Liver (tissue), 3 donors: Measurements from ENCODE around the gene VDAC1.

Experiments
- EGR1 ChIP-seq, 2 donors: IDR thresholded peaks; 2 replicates each; pipeline ENCODE4 v1.6.1; 2016 to 2018; ENCODE audit warnings: antibody characterized with exemption in 2 of 2, low read depth in 2 of 2
- HNF4A ChIP-seq, 2 donors: conservative IDR thresholded peaks; 2 replicates each; pipeline ENCODE4 v1.6.1; 2016; ENCODE audit warnings: antibody characterized with exemption in 2 of 2, mild to moderate bottlenecking in 2 of 2
- JUND ChIP-seq, 2 donors: IDR thresholded peaks; 2 replicates each; pipeline ENCODE4 v1.6.1; 2016; ENCODE audit warnings: antibody characterized with exemption in 2 of 2
- MAX ChIP-seq: IDR thresholded peaks from 2 replicates; pipeline ENCODE4 v1.6.1; 2016; ENCODE audit warnings: antibody characterized with exemption
- SP1 ChIP-seq: IDR thresholded peaks from 2 replicates; pipeline ENCODE4 v1.6.1; 2018; ENCODE audit warnings: antibody characterized with exemption, mild to moderate bottlenecking
- TAF1 ChIP-seq: conservative IDR thresholded peaks from 2 replicates; pipeline ENCODE4 v1.6.1; 2016; ENCODE audit warnings: antibody characterized with exemption, mild to moderate bottlenecking
- YY1 ChIP-seq: IDR thresholded peaks from 2 replicates; pipeline ENCODE4 v1.6.1; 2016; ENCODE audit warnings: antibody characterized with exemption, mild to moderate bottlenecking
- TF ChIP-seq, protein P1 (sequence below): fragments of 150-350 bp; IDR thresholded peaks from 2 replicates; pipeline ENCODE4 v1.5.1; 2017; ENCODE audit warnings: improper control_type of control experiment, low read depth, low read length; ENCODE audit not compliant: missing input control
- TF ChIP-seq, protein P2 (sequence below): IDR thresholded peaks from 2 replicates; pipeline ENCODE4 v1.6.1; 2016; ENCODE audit warnings: antibody characterized with exemption, mild to moderate bottlenecking
- TF ChIP-seq, protein P3 (sequence below): IDR thresholded peaks from 2 replicates; pipeline ENCODE4 v1.6.1; 2016; ENCODE audit warnings: antibody characterized with exemption
- TF ChIP-seq, protein P4 (sequence below): IDR thresholded peaks from 2 replicates; pipeline ENCODE4 v1.6.1; 2016; ENCODE audit warnings: antibody characterized with exemption
- donor health status: healthy.
- donor health status: healthy.

DNA sequence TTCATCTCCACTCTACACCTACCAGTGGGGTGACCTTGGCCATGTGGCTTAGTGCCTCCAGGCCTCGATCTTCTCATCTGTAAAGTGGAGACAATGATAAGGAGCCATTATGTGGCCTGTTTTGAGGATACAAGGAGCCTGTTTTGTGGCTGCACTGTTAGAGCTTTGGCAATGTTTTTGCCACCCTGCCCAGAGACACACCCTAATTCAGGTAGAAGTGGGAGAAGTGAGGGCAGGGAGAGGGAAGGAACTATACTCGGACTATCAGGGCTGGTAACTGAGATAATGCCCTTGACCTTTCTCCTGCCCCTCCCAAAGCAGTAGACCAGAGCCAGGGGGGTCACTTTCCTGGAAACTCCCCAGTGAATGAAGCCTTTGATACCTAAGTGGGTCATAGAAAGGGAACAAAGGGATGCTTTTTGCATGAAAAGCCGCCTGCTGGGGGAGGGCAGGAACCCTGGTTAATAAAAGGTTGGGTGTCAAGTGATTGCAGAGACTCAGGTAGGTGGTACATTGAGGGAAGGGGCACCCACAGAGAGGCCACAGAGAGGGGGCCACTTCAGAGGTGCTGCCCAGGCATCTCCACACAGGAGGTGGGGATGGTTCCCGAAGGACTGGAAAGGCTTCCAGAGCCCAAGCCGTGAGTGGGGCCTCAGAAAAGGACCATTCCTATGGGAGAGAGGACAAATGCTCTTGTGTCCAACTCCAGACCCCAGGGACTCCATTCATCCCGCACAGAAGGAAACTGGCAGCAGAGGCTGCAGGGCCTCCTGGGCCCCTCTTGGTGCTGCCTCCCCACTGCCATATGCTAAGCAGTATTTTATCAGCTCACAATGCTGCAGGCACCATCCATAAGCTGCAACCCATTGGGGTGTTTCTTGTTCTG lies 42.3 kb upstream of the VDAC1 start:
- TF ChIP-seq, protein P1, sequence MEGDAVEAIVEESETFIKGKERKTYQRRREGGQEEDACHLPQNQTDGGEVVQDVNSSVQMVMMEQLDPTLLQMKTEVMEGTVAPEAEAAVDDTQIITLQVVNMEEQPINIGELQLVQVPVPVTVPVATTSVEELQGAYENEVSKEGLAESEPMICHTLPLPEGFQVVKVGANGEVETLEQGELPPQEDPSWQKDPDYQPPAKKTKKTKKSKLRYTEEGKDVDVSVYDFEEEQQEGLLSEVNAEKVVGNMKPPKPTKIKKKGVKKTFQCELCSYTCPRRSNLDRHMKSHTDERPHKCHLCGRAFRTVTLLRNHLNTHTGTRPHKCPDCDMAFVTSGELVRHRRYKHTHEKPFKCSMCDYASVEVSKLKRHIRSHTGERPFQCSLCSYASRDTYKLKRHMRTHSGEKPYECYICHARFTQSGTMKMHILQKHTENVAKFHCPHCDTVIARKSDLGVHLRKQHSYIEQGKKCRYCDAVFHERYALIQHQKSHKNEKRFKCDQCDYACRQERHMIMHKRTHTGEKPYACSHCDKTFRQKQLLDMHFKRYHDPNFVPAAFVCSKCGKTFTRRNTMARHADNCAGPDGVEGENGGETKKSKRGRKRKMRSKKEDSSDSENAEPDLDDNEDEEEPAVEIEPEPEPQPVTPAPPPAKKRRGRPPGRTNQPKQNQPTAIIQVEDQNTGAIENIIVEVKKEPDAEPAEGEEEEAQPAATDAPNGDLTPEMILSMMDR, result no peak
- TF ChIP-seq, protein P2, sequence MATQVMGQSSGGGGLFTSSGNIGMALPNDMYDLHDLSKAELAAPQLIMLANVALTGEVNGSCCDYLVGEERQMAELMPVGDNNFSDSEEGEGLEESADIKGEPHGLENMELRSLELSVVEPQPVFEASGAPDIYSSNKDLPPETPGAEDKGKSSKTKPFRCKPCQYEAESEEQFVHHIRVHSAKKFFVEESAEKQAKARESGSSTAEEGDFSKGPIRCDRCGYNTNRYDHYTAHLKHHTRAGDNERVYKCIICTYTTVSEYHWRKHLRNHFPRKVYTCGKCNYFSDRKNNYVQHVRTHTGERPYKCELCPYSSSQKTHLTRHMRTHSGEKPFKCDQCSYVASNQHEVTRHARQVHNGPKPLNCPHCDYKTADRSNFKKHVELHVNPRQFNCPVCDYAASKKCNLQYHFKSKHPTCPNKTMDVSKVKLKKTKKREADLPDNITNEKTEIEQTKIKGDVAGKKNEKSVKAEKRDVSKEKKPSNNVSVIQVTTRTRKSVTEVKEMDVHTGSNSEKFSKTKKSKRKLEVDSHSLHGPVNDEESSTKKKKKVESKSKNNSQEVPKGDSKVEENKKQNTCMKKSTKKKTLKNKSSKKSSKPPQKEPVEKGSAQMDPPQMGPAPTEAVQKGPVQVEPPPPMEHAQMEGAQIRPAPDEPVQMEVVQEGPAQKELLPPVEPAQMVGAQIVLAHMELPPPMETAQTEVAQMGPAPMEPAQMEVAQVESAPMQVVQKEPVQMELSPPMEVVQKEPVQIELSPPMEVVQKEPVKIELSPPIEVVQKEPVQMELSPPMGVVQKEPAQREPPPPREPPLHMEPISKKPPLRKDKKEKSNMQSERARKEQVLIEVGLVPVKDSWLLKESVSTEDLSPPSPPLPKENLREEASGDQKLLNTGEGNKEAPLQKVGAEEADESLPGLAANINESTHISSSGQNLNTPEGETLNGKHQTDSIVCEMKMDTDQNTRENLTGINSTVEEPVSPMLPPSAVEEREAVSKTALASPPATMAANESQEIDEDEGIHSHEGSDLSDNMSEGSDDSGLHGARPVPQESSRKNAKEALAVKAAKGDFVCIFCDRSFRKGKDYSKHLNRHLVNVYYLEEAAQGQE, result no peak
- TF ChIP-seq MAX (no peak), JUND (IDR thresholded peaks at IDR 0.05) (no peak), HNF4A (conservative IDR thresholded peaks at IDR 0.05) (no peak), TAF1 (no peak), EGR1 (IDR thresholded peaks at IDR 0.05; ENCODE audit: low read depth in 2 of 2) (no peak), SP1 (no peak), YY1 (no peak)
- TF ChIP-seq, protein P3, sequence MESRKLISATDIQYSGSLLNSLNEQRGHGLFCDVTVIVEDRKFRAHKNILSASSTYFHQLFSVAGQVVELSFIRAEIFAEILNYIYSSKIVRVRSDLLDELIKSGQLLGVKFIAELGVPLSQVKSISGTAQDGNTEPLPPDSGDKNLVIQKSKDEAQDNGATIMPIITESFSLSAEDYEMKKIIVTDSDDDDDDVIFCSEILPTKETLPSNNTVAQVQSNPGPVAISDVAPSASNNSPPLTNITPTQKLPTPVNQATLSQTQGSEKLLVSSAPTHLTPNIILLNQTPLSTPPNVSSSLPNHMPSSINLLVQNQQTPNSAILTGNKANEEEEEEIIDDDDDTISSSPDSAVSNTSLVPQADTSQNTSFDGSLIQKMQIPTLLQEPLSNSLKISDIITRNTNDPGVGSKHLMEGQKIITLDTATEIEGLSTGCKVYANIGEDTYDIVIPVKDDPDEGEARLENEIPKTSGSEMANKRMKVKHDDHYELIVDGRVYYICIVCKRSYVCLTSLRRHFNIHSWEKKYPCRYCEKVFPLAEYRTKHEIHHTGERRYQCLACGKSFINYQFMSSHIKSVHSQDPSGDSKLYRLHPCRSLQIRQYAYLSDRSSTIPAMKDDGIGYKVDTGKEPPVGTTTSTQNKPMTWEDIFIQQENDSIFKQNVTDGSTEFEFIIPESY, result no peak
- TF ChIP-seq, protein P4, sequence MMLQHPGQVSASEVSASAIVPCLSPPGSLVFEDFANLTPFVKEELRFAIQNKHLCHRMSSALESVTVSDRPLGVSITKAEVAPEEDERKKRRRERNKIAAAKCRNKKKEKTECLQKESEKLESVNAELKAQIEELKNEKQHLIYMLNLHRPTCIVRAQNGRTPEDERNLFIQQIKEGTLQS, result no peak
